CD4-positive, alpha-beta T cell (primary cell): ENCODE data around the gene NOL11. TPM values are rescaled to one million over a fixed set of nuclear protein-coding genes. Genes with fewer than 3 reads are reported as not detected.
A peak's percentile ranks its signal among the peaks of the same experiment; 100 is the strongest.

ENCODE experiments used
- ATAC-seq: fragments of 200-7000 bp; cut with Tn5 transposase; one replicate; pipeline ENCODE4 v1.10.0; 2022; ENCODE audit warnings: mild to moderate bottlenecking; ENCODE audit not compliant: poor library complexity
- CTCF ChIA-PET: fragments of 350-600 bp; sonication (Branson Sonifier 250); formaldehyde crosslinking; loops from one replicate; lab custom pipeline; 2021; ENCODE audit warnings: antibody characterized with exemption, inconsistent platforms; lab: Charles Lee
- POLR2A ChIA-PET: fragments of 350-600 bp; sonication (Branson Sonifier 250); formaldehyde crosslinking; loops from one replicate; lab custom pipeline; 2021; ENCODE audit warnings: antibody characterized with exemption, inconsistent platforms; lab: Charles Lee
- DNase-seq, 14 experiments: peaks; one replicate each; pipeline ENCODE4 v3.0.0-alpha.2; 2013 to 2020; ENCODE audit warnings: mixed read lengths in 2 of 14
- H3K27ac ChIP-seq, 2 donors: one replicate each; pipeline versions ENCODE4 v1.5.1 to v1.7.0; 2013; ENCODE audit warnings: low read length in 2 of 2, low read depth in 1 of 2, mild to moderate bottlenecking in 1 of 2
- H3K27me3 ChIP-seq, 2 experiments: 1 replicate in 1 of 2; 2 replicates in 1 of 2; pipeline versions ENCODE4 v1.6.1 to v1.7.0; 2013; ENCODE audit warnings: low read length in 2 of 2, control low read depth in 1 of 2, mild to moderate bottlenecking in 1 of 2, moderate library complexity in 1 of 2; ENCODE audit not compliant: insufficient read depth in 2 of 2, control insufficient read depth in 1 of 2
- H3K36me3 ChIP-seq: one replicate; pipeline ENCODE4 v1.6.1; 2013; ENCODE audit warnings: low read length, control low read depth; ENCODE audit not compliant: insufficient read depth
- H3K4me1 ChIP-seq: one replicate; pipeline ENCODE4 v1.6.1; 2013; ENCODE audit warnings: low read length, control low read depth; ENCODE audit not compliant: insufficient read depth
- H3K4me3 ChIP-seq: one replicate; pipeline ENCODE4 v1.5.1; 2013; ENCODE audit warnings: mild to moderate bottlenecking, low read length, moderate library complexity
- H3K9me3 ChIP-seq, 2 experiments: 1 replicate in 1 of 2; 2 replicates in 1 of 2; pipeline versions ENCODE4 v1.6.1 to v1.7.0; 2013; ENCODE audit warnings: low read length in 2 of 2, mild to moderate bottlenecking in 2 of 2, control low read depth in 1 of 2, moderate library complexity in 1 of 2; ENCODE audit not compliant: control insufficient read depth in 1 of 2, insufficient read depth in 1 of 2
- H3K27ac Mint-ChIP-seq: one replicate; pipeline ENCODE4 v1.8.0; 2020; ENCODE audit warnings: mixed read lengths
- H3K27me3 Mint-ChIP-seq: one replicate; pipeline ENCODE4 v1.8.0; 2021; ENCODE audit warnings: mixed read lengths
- H3K36me3 Mint-ChIP-seq: one replicate; pipeline ENCODE4 v1.8.0; 2021; ENCODE audit warnings: low read depth, mixed read lengths
- H3K4me1 Mint-ChIP-seq: one replicate; pipeline ENCODE4 v1.8.0; 2021; ENCODE audit warnings: low read depth, mixed read lengths
- H3K4me3 Mint-ChIP-seq: one replicate; pipeline ENCODE4 v1.8.0; 2020; ENCODE audit warnings: mild to moderate bottlenecking, mixed read lengths
- H3K9me3 Mint-ChIP-seq: one replicate; pipeline ENCODE4 v1.8.0; 2020; ENCODE audit warnings: mixed read lengths
- CTCF ChIP-seq: fragments of 200-600 bp; IDR thresholded peaks from one replicate; pipeline ENCODE4 v1.8.0; 2022; ENCODE audit warnings: antibody characterized with exemption, mild to moderate bottlenecking
- intact Hi-C, 2 experiments: fragments of 100-400 bp; cut with DNase I in 1 of 2; cut with micrococcal nuclease in 1 of 2; formaldehyde crosslinking; loops; one replicate each; pipeline versions ENCODE4 v1.15.1 to v1.9.0; 2023 to 2025; cut with DNase I, micrococcal nuclease
- total RNA-seq, 174 experiments: library from RNA in 2 of 174; stranded (reverse) in 2 of 174; gene quantifications; one replicate each; pipeline ENCODE4 v1.2.3 and lab custom pipeline; 2021 to 2026

The NOL11 gene
- total RNA-seq, 2 experiments from 2014 or later: 89.1 to 91.2 TPM

GRCh38 chr17:67682196-67682595, 35.5 kb upstream of the NOL11 start:
- Histone ChIP-seq H3K4me1 (no peaks in the 10 kb centered on the region), H3K27me3 (no peaks in the 10 kb centered on the region), H3K36me3 (peaks cover 23% of the 10 kb centered on the region), H3K9me3 (no peaks in the 10 kb centered on the region), H3K4me3 (no peak overlapping the region), H3K27ac (no peak overlapping the region)
- Mint-ChIP-seq H3K9me3 (no peaks in the 10 kb centered on the region), H3K27ac (peak overlapping the region; percentile 69), H3K27me3 (no peaks in the 10 kb centered on the region), H3K4me3 (no peak overlapping the region), H3K36me3 (peaks cover 66% of the 10 kb centered on the region), H3K4me1 (peaks cover 18% of the 10 kb centered on the region)
- no peak for DNase-seq
- ATAC-seq: no peak
- no peak for TF ChIP-seq CTCF
- intact Hi-C loops: no loop called here
- POLR2A ChIA-PET: no interaction called here
- CTCF ChIA-PET: no interaction called here

- H3K27me3 Mint-ChIP-seq: no peaks in the 10 kb centered on the region
- ATAC-seq (no peak), DNase-seq (no peak)
- H3K27ac Mint-ChIP-seq: peak overlapping the region; percentile 17
- H3K36me3 Mint-ChIP-seq: peaks cover 59% of the 10 kb centered on the region
- Histone ChIP-seq H3K27me3 (no peaks in the 10 kb centered on the region), H3K27ac (no peak overlapping the region), H3K4me1 (no peaks in the 10 kb centered on the region), H3K36me3 (peaks cover 4% of the 10 kb centered on the region), H3K9me3 (no peaks in the 10 kb centered on the region), H3K4me3 (no peak overlapping the region)
- peaks cover 13% of the 10 kb centered on the region for H3K4me1 Mint-ChIP-seq
- no peak for TF ChIP-seq CTCF
- CTCF ChIA-PET: no interaction called here
- POLR2A ChIA-PET: interaction anchor here (0.6 kb wide), 1 partner anchor 311 kb away, joined by 3 read pairs; no protein-coding TSS in a partner anchor
- intact Hi-C loops: loop anchor here (5.0 kb wide), 2 partner anchors 193 to 208 kb away; no protein-coding TSS in a partner anchor
- no peaks in the 10 kb centered on the region for H3K9me3 Mint-ChIP-seq
- no peak overlapping the region for H3K4me3 Mint-ChIP-seq
These were observed 32.4 kb upstream of the NOL11 start for GRCh38 chr17:67685351-67685750.

GRCh38 chr17:67686241-67686640, 31.5 kb upstream of the NOL11 start:
- H3K4me1 Mint-ChIP-seq: peaks cover 6% of the 10 kb centered on the region
- no peak overlapping the region for H3K27ac ChIP-seq
- no peak overlapping the region for H3K4me3 ChIP-seq
- intact Hi-C loops: loop anchor here (5.0 kb wide), 2 partner anchors 194 to 209 kb away; no protein-coding TSS in a partner anchor
- H3K9me3 ChIP-seq: no peaks in the 10 kb centered on the region
- POLR2A ChIA-PET: interaction anchor here (0.9 kb wide), 1 partner anchor 309 kb away, joined by 3 read pairs; no protein-coding TSS in a partner anchor
- H3K9me3 Mint-ChIP-seq: no peaks in the 10 kb centered on the region
- DNase-seq (no peak), ATAC-seq (no peak)
- no peaks in the 10 kb centered on the region for H3K27me3 ChIP-seq
- peaks cover 51% of the 10 kb centered on the region for H3K36me3 Mint-ChIP-seq
- peaks cover 4% of the 10 kb centered on the region for H3K36me3 ChIP-seq
- H3K4me3 Mint-ChIP-seq: no peak overlapping the region
- no peak for TF ChIP-seq CTCF
- peak overlapping the region; percentile 57 for H3K27ac Mint-ChIP-seq
- H3K4me1 ChIP-seq: no peaks in the 10 kb centered on the region
- CTCF ChIA-PET: interaction anchor here (1.2 kb wide), 1 partner anchor 312 kb away, joined by 4 read pairs; no protein-coding TSS in a partner anchor
- H3K27me3 Mint-ChIP-seq: no peaks in the 10 kb centered on the region
